AG08395 (cell line): Measurements from ENCODE around the gene LAMTOR4.
A peak's percentile ranks its signal among the peaks of the same experiment; 100 is the strongest.
"Not testable (repeated sequence)": the region's sequence is repeated elsewhere in the genome, so short reads cannot be mapped to it uniquely, and the experiment has no call there.

Source experiments
- DNase-seq: peaks from one replicate; pipeline ENCODE4 v3.0.0; 2012; ENCODE audit warnings: mixed read lengths, low spot score

Gene LAMTOR4

DNA sequence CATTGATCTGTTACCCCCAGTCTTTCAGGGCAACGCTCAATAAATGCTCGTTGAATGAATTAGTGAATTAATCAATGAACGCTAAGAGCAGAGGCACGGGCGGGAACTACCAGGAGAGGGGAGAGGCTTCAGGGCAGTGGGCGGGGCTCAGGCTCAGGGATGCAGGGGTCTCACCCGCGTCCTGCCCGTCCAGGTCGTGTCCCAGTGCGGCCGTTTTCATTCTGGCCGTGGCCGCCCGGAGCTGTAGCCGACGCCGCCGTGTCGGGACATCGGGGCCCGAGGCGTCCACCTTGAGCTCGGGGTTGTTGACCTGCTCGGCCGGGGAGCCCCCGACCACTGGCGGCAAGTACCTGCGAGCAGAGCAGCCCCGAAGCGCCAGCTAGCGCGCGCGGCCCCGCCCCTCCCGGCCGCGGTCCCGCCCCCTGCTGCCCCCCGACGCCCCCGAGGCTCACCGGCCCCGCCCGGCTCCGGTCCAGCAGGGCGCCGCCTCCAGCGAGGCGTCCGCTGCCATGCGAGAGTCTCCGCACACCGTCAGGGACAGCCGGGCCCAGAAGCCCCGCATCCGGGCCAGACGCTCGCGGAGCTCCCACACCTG, 22.5 kb downstream of the LAMTOR4 start:
- no peak for DNase-seq

GRCh38 chr7:100171840-100172239, 23.1 kb downstream of the LAMTOR4 start:
- no peak for DNase-seq

GRCh38 chr7:100173806-100174495, 25.2 kb downstream of the LAMTOR4 start:
- no peak for DNase-seq

GRCh38 chr7:100174582-100174981, 25.9 kb downstream of the LAMTOR4 start:
- DNase-seq: no peak

DNA sequence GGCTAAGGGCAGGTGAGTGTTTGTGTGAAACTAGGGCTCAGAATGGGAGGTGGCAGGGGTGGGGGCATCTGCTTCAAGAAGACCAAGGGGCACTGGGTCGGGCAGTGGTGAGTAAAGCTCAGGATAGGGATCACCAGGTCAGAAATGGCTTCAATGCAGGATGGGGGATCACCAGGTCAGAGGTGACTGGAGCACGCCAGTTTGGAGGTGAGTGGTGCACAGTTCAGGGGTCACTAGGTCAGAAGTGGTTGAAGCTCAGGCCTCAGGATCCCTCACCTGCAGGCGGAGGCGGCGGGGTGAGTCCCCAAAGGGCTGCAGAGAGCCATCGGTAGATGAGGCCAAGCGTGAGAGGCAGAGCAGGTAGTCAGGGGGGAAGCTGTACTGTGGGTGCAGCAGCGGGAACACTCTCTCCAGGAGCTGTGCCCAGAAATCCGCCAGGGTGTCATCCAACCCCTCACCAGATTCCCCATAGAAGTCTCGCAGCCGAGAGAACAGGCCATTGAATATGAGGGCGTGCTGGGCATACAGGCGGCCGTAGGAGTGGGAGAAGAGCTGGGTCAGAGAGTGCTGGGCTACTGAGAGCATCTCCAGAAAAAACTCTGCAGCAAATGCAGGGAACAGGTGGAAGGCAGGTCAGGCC, 26.7 kb downstream of the LAMTOR4 start:
- DNase-seq: no peak

DNA sequence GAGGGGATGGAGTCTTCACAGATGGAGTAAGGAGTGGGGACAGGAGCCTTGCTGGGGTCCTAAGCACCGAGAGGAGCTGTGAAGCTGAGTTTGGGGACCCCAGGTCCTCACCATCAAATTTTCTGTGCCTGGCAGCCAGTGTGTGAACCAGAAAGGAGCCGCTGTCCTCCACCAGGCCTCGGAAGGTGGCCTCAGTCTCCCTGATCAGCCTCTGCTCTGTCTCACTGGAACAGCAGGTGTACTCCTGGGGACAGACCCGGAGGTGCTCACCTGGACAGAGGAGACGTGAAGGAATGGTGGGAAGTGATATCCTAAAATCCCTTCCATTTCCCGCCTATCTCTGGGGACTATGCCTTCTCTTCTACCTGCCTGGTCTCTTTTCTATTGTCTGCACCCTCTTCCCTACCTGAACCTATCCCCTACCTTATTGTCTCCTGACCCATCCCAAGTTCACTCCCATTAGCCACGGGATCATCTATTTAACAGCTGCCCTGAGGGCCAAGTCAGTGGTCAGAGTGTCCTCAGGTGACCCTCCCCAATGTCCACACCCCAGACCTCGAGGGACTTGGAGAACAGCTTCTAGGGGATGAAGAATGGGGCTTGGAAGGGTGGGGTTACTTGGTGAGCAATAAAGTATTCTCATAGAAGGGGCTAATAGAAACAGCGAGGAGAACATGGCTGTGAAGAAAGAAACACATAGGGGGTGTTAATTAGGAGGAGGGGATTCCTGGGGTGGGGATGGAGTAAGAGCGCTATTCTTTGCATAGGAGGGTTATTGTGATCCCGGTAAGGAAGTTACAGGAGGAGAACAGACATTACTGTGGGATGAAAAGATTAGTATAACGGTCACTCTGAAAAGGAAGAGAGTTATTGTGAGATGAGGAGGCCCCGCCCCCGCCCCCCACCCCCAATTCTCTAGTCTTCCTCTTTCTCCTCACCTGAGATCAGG, 27.7 kb downstream of the LAMTOR4 start:
- no peak for DNase-seq

DNA sequence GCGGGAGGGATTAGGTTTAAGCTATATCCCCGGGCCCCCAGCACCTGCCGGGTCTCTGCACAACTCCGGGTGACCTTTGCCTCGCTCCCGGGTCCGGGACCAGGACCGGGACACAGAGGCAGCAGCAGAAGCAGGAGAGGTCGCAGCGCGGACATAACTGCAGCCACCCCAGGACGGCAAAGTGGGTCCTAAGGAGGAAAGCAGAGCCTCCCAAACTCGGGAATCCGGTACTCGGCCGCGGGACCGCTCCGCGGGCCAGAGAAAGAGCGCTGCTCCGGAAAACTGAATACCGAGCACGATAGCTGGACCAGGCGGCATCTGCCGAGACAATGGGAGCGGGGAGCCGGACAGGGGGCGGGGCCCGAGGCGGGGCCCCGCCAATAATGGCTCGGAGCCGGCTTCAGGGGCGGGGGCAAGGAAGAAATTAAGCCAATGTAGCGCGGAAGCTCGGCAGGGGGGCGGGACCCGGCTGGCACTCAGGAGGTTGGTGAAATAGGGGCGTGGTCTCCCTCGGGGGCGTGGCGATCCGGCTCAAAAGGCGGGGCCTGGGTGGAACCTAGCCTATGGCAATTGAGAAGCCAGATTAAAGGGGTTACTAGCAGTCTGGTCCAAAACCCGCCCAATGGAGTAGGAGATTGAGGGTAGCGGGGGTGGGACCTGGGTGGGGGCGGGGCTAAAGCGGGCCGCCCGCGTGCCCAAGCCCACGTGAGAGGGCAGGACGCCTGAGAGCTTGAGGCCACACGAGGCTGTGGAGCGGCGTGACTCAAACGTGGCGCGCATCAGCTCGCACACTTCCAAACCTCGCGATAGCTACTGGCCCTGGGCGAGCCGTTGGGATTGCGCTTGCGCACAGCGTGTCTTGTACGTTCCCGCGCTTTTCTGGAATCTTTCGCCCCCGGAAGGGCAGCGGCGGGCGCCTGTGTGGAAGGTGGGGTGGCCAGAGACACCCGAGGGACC, 28.6 kb downstream of the LAMTOR4 start, which contains the start of the genes GPC2 and STAG3:
Gene GPC2 (minus strand): TSS at position 337 of the 957 bp plus-strand sequence. CDS start 182 bp downstream, at position 155.
Gene STAG3 (plus strand): TSS at position 874 of the 957 bp plus-strand sequence. CDS start 2,639 bp downstream, outside the sequence.
- peak; percentile 98 for DNase-seq

DNA sequence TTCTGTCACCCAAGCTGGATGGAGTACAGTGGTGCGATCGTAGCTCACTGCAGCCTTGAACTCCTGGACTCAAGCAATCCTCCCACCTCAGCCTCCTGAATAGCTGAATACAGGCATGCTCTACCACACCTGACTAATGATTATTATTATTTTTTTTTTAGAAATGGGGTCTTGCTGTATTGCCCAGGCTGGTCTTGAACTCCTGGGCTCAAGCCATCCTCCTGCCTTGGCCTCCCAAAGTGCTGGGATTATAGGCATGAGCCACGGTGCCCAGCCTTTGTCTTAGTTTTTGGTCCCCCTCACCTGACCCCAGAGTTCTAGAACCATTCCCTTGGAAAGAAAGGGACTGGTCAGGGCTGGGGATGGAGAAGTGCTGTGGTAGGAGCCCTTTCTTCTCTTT, 31.4 kb downstream of the LAMTOR4 start:
- DNase-seq: not testable (repeated sequence)

- DNase-seq: not testable (repeated sequence)
These were observed 33.9 kb downstream of the LAMTOR4 start for GRCh38 chr7:100182616-100183015.

- DNase-seq: not testable (repeated sequence)
These were observed 34.4 kb downstream of the LAMTOR4 start for GRCh38 chr7:100183090-100183489.

DNA sequence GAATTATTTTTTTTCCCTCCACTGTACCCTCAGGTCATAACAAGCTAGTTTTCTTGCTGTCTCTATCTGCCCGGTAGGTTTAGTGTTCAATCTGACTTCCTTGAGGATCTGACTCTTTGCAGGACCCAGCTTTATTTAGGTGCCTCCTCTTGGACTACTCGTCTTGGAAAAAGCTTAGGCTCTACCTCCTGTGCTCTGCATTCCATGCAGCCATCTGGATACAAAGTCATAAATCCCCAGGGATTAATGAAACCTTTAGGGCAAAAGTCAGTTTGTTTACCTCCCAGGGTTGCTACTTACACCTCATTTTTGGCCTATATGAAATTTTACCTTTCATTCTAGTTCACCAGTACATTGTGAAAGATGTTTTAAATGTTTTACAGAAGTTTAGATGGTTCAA, 37.0 kb downstream of the LAMTOR4 start:
- DNase-seq: no peak

GRCh38 chr7:100189061-100189460, 40.3 kb downstream of the LAMTOR4 start:
- DNase-seq: no peak

GRCh38 chr7:100190048-100190711, 41.5 kb downstream of the LAMTOR4 start:
- DNase-seq: peak; percentile 49

GRCh38 chr7:100191775-100192174, 43.1 kb downstream of the LAMTOR4 start:
- DNase-seq: no peak

DNA sequence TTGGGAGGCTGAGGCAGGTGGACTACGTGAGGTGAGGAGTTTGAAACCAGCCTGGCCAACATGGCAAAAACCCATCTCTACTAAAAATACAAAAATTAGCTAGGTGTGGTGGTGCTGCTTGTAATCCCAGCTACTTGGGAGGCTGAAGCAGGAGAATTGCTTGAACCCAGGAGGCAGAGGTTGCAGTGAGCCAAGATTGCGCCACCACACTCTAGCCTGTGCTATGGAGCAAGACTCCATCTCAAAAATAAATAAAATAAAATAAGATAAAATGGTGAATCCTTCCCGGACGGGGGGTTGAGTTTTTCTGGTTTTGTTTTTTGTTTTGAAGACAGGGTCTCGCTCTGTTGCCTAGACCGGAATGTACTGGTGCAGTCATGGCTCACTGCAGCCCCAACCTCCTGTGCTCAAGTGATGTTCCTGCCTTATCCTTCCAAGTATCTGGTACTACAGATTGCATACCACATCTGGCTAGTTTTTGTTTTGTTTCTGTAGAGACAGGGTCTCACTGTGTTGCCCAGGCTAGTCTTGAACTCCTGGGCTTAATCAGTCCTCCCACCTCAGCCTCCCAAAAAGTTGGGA, 43.7 kb downstream of the LAMTOR4 start:
- not testable (repeated sequence) for DNase-seq

- DNase-seq: no peak
These were observed 44.3 kb downstream of the LAMTOR4 start for GRCh38 chr7:100192969-100193368.

GRCh38 chr7:100195222-100195621, 46.5 kb downstream of the LAMTOR4 start:
- no peak for DNase-seq

DNA sequence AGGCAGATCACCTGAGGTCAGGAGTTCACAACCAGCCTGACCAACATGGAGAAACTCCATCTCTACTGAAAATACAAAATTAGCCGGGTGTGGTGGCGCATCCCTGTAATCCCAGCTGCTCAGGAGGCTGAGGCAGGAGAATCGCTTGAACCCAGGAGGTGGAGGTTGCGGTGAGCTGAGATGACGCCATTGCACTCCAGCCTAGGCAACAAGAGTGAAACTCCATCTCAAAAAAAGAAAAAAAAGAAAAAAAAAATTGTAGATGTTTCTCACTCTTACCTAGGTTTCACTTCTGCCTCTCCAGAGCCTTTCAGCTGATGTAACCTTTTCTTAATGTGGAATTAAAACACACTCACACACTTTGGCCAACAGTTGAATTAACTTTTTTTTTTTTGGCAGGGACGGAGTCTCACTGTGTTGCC, 47.2 kb downstream of the LAMTOR4 start:
- not testable (repeated sequence) for DNase-seq

DNA sequence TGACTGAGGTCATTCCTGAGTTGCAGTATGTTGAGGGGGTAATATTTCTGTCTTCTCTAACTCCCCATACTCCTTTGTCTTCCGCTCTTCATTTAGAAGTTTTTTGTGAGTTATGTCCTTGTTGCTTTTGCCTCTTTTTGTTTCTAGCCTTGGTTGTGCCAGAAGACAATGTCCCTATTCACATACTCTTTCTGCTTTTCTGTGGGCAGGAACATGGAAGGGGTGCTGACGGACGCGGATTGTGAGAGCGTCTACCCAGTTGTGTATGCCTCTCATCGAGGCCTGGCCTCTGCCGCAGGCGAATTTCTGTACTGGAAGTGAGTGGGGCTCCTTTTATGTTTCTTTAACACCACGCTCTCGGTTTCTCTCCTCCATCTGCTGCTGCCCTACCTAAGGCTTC, 49.5 kb downstream of the LAMTOR4 start:
- no peak for DNase-seq

DNA sequence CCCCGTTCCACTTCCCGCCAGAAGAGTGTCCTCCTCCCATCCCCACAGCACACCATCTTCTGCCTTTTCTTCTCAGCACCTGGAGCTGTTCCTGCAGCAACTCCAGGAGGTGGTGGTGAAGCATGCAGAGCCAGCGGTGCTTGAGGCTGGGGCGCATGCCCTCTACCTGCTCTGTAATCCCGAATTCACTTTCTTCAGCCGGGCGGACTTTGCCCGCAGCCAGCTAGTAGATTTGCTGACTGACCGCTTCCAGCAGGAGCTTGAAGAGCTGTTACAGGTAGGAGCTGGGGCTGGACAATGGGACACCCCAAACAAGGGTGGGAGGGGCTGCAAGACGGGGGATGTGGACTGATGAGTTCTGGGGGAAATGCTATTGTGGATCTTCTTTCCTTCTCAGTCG, 52.0 kb downstream of the LAMTOR4 start:
- DNase-seq: no peak
